Endothelial cell of umbilical vein (primary cell): ENCODE measurements around the gene CHST11. TPM values are rescaled to one million over a fixed set of nuclear protein-coding genes. Genes with fewer than 3 reads are reported as not detected.

Experiments
- BruUV-seq: library from RNA; stranded (reverse); fragments of 400-500 nt; replicated peaks from 2 replicates; lab custom pipeline; 2021; lab: Mats Ljungman, UMichigan
- CTCF ChIA-PET: fragments of 300-600, 350-600 bp; sonication (Branson Sonifier 250); formaldehyde crosslinking; loops from one replicate; lab custom pipeline; 2021; ENCODE audit warnings: antibody characterized with exemption, inconsistent platforms; lab: Charles Lee
- POLR2A ChIA-PET: fragments of 300-600, 350-600 bp; sonication (Branson Sonifier 250); formaldehyde crosslinking; loops from one replicate; lab custom pipeline; 2021; ENCODE audit warnings: antibody characterized with exemption, inconsistent platforms; lab: Charles Lee
- DNase-seq: peaks from one replicate; pipeline ENCODE4 v3.0.0-alpha.2; 2011; ENCODE audit warnings: low read depth, low spot score
- FAIRE-seq: peaks from 2 replicates; lab custom pipeline; 2011; peaks lifted over from hg19 to GRCh38; lab: Jason Lieb, UNC
- H2AFZ ChIP-seq: 2 replicates; pipeline ENCODE4 v1.6.0; 2012; ENCODE audit warnings: low read depth, low read length, control low read depth, inconsistent platforms
- H3K27ac ChIP-seq: 2 replicates; pipeline ENCODE4 v1.5.1; 2011; ENCODE audit warnings: low read depth, mild to moderate bottlenecking, control low read depth, low read length, moderate library complexity; ENCODE audit not compliant: insufficient read depth
- H3K27me3 ChIP-seq, 2 experiments: 2 replicates each; pipeline versions ENCODE4 v1.6.0 to v1.6.1; 2011; ENCODE audit warnings: low read length in 2 of 2, mixed read lengths in 1 of 2; ENCODE audit not compliant: control insufficient read depth in 2 of 2, insufficient read depth in 2 of 2
- H3K36me3 ChIP-seq, 2 experiments: 2 replicates in 1 of 2; 3 replicates in 1 of 2; pipeline ENCODE4 v1.5.1; 2011; ENCODE audit warnings: low read length in 2 of 2, mild to moderate bottlenecking in 1 of 2, moderate library complexity in 1 of 2; ENCODE audit not compliant: control insufficient read depth in 2 of 2, insufficient read depth in 2 of 2; ENCODE audit errors: extremely low read depth in 1 of 2
- H3K4me1 ChIP-seq: 3 replicates; pipeline ENCODE4 v1.5.1; 2011; ENCODE audit warnings: mild to moderate bottlenecking, low read length; ENCODE audit not compliant: control insufficient read depth, insufficient read depth; ENCODE audit errors: extremely low read depth
- H3K4me2 ChIP-seq: 2 replicates; pipeline ENCODE4 v1.6.1; 2011; ENCODE audit warnings: low read length, control low read depth, mixed read lengths; ENCODE audit not compliant: insufficient read depth
- H3K4me3 ChIP-seq, 3 experiments: fragments of 200-600 bp in 1 of 3; sonication (generic), shearing (Covaris generic) in 1 of 3; replicated peaks in 1 of 3; 2 replicates each; pipeline ENCODE4 v1.5.1; 2011 to 2016; ENCODE audit warnings: control low read depth in 3 of 3, low read length in 3 of 3, mild to moderate bottlenecking in 2 of 3, inconsistent platforms in 1 of 3, low read depth in 1 of 3, moderate library complexity in 1 of 3; ENCODE audit not compliant: insufficient read depth in 1 of 3
- H3K79me2 ChIP-seq: 2 replicates; pipeline ENCODE4 v1.6.0; 2012; ENCODE audit warnings: low read length, inconsistent platforms; ENCODE audit not compliant: control insufficient read depth, insufficient read depth
- H3K9ac ChIP-seq: replicated peaks from 2 replicates; pipeline ENCODE3; 2011; ENCODE audit warnings: low read length, control low read depth; ENCODE audit not compliant: insufficient read depth; ENCODE audit errors: extremely low read depth
- H3K9me1 ChIP-seq: replicated peaks from 3 replicates; pipeline ENCODE4 v1.6.0; 2011; ENCODE audit warnings: mild to moderate bottlenecking, low read length; ENCODE audit not compliant: control insufficient read depth, insufficient read depth; ENCODE audit errors: extremely low read depth
- H3K9me3 ChIP-seq: replicated peaks from 2 replicates; pipeline ENCODE4 v1.5.1; 2012; ENCODE audit warnings: low read length, inconsistent platforms; ENCODE audit not compliant: control insufficient read depth, insufficient read depth
- H4K20me1 ChIP-seq: replicated peaks from 2 replicates; pipeline ENCODE3; 2011; ENCODE audit warnings: mild to moderate bottlenecking, low read length; ENCODE audit not compliant: control insufficient read depth, insufficient read depth; ENCODE audit errors: extremely low read depth
- CTCF ChIP-seq, 2 donors: IDR thresholded peaks; 1 replicate in 1 of 2; 2 replicates in 1 of 2; pipeline ENCODE4 v1.5.1; 2011; ENCODE audit warnings: low read length in 2 of 2, mild to moderate bottlenecking in 2 of 2, moderate library complexity in 2 of 2, control low read depth in 1 of 2, inconsistent platforms in 1 of 2, low read depth in 1 of 2; ENCODE audit not compliant: insufficient read depth in 1 of 2; ENCODE audit errors: extremely low read depth in 1 of 2
- EZH2 ChIP-seq: IDR thresholded peaks from 2 replicates; pipeline ENCODE4 v1.6.1; 2012; ENCODE audit warnings: borderline replicate concordance, low read depth, mild to moderate bottlenecking, moderate library complexity, low read length, inconsistent platforms; ENCODE audit not compliant: severe bottlenecking
- FOS ChIP-seq: IDR thresholded peaks from 2 replicates; pipeline ENCODE4 v1.6.1; 2011; ENCODE audit warnings: mild to moderate bottlenecking, low read length, moderate library complexity, borderline replicate concordance; ENCODE audit not compliant: insufficient read depth
- GATA2 ChIP-seq: IDR thresholded peaks from 2 replicates; pipeline ENCODE4 v1.7.0; 2011; ENCODE audit warnings: low read depth, mild to moderate bottlenecking, moderate library complexity, mixed read lengths, low read length; ENCODE audit not compliant: insufficient read length, insufficient read depth
- JUN ChIP-seq: IDR thresholded peaks from 2 replicates; pipeline ENCODE4 v1.6.1; 2011; ENCODE audit warnings: borderline replicate concordance, low read depth; ENCODE audit not compliant: insufficient read length, insufficient read depth
- MAX ChIP-seq: IDR thresholded peaks from 2 replicates; pipeline ENCODE4 v1.6.1; 2011; ENCODE audit not compliant: insufficient read depth, insufficient read length
- MYC ChIP-seq: IDR thresholded peaks from one replicate; pipeline ENCODE4 v1.6.1; 2011; ENCODE audit warnings: mild to moderate bottlenecking, low read depth, low read length
- POLR2A ChIP-seq: IDR thresholded peaks from 2 replicates; pipeline ENCODE4 v1.6.1; 2012; ENCODE audit warnings: low read depth, mild to moderate bottlenecking, control low read depth, low read length
- POLR2AphosphoS5 ChIP-seq: IDR thresholded peaks from 2 replicates; pipeline ENCODE4 v1.6.1; 2012; ENCODE audit warnings: low read depth, mild to moderate bottlenecking, control low read depth, low read length, moderate library complexity; ENCODE audit not compliant: insufficient read depth
- dilution Hi-C: fragments of 300-500 bp; cut with MboI; formaldehyde crosslinking; loops from one replicate; pipeline ENCODE4 v1.15.0; 2019; ENCODE audit warnings: low sequenced_read_pairs; ENCODE audit not compliant: extremely low pct_ligation_motif_present
- intact Hi-C: fragments of 100-400 bp; cut with micrococcal nuclease; formaldehyde crosslinking; loops from one replicate; pipeline ENCODE4 v1.10.0; 2022
- polyA plus RNA-seq, 4 experiments: library from polyadenylated mRNA; depleted of rRNA in 3 of 4; stranded (reverse) in 3 of 4; unstranded in 1 of 4; fragments of >200 nt; gene quantifications; 2 replicates each; pipeline versions ENCODE4 v1.2.1 to v1.2.3, GENCODE V29; 2011 to 2012; ENCODE audit warnings: missing spikeins in 1 of 4
- total RNA-seq: library from RNA; stranded (reverse); gene quantifications from 2 replicates; pipeline ENCODE4 v1.2.3, GENCODE V29; 2021

Gene CHST11
- total and polyA plus RNA-seq, 2 donors (not counting 3 experiments of a cell fraction or from before 2014, with no cell fraction given), result 19.7 to 20.9 TPM

DNA sequence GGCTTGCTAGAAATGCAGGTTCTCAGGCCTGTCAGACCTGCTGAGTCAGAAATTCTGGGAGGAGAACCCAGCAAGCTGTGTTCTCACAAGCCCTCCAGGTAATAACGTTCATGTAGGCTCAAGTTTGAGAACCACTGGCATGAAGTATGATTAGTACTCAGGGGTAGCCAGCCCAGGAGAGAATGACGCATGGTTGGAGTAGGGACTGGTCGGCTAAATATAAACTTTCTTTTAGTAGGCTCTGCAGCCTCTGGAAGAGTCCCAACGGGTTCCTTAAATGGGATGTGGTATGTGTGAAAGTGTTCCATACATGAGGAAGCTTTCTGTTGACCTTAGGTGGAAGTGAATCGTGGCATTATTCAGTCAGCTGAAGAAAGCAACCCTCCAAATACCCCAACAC is 292.0 kb downstream of the CHST11 start:
- Histone ChIP-seq H3K4me3 (no peak overlapping the region), H4K20me1 (no peaks in the 10 kb centered on the region), H3K79me2 (no peaks in the 10 kb centered on the region), H3K9ac (no peak overlapping the region), H3K36me3 (no peaks in the 10 kb centered on the region), H2AFZ (no peak overlapping the region), H3K9me3 (no peaks in the 10 kb centered on the region), H3K4me2 (no peak overlapping the region), H3K27ac (no peak overlapping the region), H3K4me1 (peaks cover 5% of the 10 kb centered on the region), H3K27me3 (no peaks in the 10 kb centered on the region), H3K9me1 (no peaks in the 10 kb centered on the region)
- CTCF ChIA-PET, result interaction anchor here (0.8 to 1.2 kb wide), 2 partner anchors 9 to 367 kb away, joined by 3 to 6 read pairs; no protein-coding TSS in a partner anchor
- TF ChIP-seq POLR2AphosphoS5 (no peak), POLR2A (no peak), CTCF (IDR thresholded peaks at IDR 0.05; ENCODE audit: extremely low read depth in 1 of 2, insufficient read depth in 1 of 2, low read depth in 1 of 2, low read length in 2 of 2) (no peak), GATA2 (no peak), MYC (no peak), MAX (no peak), EZH2 (no peak), JUN (no peak), FOS (no peak)
- intact Hi-C loops (no loop called here), dilution Hi-C loops (no loop called here)
- DNase-seq (no peak), FAIRE-seq (no peak)
- BruUV-seq, result no TSS peak
- POLR2A ChIA-PET, result no interaction called here
